GM21447 (cell line): Measurements from ENCODE around the gene RTEL1.
"Not testable (repeated sequence)": the region's sequence is repeated elsewhere in the genome, so short reads cannot be mapped to it uniquely, and the experiment has no call there.

Experiments used
- ATAC-seq: cut with Tn5 transposase; IDR thresholded peaks from one replicate; pipeline ENCODE4 v1.9.1; 2021; ENCODE audit not compliant: unreplicated experiment

RTEL1 gene

DNA sequence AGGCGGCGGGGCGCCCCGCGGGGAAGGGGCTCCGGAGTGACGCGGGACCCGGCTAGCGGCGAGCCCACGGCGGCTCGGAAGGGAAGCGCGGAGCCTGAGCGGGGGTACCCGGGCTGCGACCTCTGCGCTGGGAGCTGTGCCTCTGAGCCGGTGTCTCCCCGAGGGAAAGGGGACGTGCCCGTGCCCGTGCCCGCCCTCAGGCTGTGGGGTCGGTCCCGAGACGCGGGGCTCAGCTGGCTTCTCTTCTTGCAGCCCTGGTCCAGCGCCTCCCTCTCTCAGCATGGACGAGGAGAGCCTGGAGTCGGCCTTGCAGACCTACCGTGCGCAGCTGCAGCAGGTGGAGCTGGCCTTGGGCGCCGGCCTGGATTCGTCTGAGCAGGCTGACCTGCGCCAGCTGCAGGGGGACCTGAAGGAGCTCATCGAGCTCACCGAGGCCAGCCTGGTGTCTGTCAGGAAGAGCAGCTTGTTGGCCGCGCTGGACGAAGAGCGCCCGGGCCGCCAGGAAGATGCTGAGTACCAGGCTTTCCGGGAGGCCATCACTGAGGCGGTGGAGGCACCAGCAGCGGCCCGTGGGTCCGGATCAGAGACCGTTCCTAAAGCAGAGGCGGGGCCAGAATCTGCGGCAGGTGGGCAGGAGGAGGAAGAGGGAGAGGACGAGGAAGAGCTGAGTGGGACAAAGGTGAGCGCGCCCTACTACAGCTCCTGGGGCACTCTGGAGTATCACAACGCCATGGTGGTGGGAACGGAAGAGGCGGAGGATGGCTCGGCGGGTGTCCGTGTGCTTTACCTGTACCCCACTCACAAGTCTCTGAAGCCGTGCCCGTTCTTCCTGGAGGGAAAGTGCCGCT is 50.4 kb downstream of the RTEL1 start:
- ATAC-seq: no peak

DNA sequence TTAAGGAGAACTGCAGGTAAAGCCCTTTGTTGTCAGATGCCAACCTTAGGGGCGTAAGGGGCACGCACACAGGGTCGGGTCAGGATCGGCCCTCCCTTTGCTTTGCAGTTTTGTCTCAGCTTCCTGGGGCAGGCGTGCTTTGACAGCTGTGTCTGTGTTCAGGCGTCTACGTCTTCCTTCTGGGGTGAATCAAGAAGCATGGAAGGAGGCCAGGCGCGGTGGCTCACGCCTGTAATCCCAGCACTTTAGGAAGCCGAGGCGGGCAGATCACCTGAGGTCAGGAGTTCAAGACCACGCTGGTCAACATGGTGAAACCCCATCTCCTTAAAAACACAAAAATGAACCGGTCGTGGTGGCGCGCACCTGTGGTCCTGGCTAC is 51.0 kb downstream of the RTEL1 start:
- no peak for ATAC-seq

DNA sequence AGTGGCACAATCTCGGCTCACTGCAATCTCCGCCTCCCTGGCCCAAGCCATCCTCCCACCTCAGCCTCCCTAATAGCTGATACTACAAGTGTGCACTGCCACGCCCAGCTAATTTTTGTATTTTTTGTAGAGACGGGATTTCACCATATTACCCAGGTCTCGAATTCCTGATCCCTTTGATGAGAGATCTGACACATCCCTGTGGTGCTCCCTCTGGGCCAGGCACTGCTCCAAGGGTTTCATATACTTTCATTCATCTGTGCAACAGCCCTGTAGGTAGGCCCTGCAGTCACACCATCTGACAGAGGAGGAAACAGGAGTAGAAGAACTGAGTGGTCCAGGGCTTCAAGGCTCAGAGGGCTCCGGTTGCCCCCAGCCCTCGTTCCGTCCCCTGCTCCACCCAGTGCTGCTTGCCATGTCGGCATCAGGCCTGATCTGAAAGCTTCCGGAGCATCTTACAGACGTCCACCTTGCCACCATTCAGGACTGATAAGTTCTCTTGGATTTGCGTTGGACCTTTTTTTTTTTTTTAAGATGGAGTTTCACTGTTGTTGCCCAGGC is 53.1 kb downstream of the RTEL1 start:
- ATAC-seq: no peak

DNA sequence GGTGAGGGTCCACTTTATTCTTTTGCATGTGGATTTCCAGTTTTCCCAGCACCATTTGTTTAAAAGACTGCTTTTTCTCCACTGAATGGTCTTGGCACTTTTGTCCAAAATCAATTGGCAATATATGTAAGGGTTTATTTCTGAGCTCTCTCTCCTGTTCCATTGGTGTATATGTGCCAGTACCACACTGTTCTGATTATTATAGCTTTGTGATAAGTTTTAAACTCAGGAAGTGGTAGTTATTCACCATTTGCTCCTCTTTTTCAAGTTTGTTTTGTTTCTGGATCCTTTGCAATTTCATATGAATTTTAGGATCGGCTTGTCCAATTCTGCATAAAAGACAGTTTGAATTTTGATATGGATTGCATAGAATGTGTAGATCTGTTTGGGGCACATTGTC is 54.1 kb downstream of the RTEL1 start:
- ATAC-seq: no peak

DNA sequence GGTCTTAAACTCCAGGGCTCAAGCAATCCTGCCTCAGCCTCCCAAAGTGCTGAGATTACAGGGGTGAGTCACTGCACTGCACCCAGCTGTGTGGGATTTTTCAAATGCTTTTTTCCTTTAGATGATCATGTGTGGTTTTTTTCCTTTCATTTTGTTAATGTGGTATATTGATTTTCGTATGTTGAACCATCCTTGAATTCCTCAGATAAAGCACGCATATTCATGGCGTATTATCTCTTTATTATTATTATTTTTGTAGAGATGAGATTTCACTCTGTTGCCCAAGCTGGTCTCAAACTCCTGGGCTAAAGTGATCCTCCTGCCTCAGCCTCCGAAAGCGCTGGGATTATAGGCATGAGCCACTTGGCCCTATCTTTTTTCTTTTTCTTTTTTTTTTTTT is 56.7 kb downstream of the RTEL1 start:
- ATAC-seq: no peak

DNA sequence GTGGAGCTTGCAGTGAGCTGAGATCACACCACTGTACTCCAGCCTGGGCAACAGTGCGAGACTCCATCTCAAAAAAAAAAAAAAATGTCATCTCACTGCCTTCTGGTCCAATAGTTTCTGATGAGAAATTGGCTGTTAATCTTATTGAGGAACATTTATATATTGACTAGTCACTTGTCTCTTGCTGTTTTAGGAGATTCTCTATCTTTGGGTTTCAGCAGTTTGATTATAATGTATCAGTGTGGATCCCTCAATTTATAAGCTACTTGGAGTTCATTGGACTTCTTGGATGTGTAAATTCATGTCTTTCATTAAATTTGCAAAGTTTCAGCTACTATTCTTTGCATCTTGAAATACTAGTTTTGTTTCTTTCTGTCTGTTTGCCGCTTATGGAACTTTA is 60.9 kb downstream of the RTEL1 start:
- no peak for ATAC-seq

DNA sequence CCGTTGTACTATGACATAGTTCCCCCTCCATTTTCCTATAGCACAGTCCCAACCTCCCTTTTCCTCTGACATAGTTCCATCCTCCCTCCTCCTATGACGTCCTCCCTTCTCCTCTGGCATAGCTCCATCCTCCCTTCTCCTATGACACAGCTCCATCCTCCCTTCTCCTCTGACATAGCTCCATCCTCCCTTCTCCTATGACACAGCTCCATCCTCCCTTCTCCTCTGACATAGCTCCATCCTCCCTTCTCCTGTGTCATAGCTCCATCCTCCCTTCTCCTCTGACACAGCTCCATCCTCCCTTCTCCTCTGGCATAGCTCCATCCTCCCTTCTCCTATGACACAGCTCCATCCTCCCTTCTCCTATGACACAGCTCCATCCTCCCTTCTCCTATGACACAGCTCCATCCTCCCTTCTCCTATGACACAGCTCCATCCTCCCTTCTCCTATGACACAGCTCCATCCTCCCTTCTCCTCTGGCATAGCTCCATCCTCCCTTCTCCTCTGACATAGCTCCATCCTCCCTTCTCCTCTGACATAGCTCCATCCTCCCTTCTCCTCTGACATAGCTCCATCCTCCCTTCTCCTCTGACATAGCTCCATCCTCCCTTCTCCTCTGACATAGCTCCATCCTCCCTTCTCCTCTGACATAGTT is 65.0 kb downstream of the RTEL1 start:
- ATAC-seq: not testable (repeated sequence)

DNA sequence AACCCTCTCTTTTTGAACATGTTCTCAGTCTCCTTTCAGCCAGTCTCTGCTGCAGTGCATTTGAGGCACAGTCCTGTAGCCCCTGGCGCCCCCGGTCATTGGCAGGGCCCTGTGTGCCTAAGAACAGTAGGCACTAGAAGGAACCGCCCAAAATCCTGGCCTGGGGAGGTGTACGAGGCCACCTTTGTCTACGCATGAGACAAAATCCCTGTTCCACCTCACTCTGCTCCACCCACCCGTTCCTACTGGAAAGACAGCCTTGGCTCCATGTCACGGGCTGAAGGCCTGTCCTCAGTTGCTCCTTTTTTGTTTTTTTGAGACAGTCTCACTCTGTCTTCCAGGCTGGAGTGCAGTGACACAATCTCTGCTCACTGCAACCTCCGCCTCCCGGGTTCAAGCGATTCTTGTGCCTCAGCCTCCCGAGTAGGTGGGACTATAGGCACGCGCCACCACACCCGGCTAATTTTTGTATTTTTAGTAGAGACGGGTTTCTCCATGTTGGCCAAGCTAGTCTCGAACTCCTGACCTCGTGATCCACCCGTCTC is 72.1 kb downstream of the RTEL1 start:
- not testable (repeated sequence) for ATAC-seq

DNA sequence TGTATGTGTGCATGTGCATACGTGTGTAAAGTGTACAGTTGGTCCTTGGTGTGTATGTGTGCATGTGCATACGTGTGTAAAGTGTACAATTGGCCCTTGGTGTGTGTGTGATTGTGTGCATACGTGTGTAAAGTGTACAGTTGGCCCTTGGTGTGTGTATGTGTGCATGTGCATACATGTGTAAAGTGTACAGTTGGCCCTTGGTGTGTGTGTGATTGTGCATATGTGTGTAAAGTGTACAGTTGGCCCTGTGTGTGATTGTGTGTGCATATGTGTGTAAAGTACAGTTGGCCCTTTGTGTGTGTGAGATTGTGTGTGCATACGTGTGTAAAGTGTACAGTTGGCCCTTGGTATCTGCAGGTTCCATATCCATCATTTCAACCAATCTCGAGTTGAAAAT is 73.3 kb downstream of the RTEL1 start:
- no peak for ATAC-seq

DNA sequence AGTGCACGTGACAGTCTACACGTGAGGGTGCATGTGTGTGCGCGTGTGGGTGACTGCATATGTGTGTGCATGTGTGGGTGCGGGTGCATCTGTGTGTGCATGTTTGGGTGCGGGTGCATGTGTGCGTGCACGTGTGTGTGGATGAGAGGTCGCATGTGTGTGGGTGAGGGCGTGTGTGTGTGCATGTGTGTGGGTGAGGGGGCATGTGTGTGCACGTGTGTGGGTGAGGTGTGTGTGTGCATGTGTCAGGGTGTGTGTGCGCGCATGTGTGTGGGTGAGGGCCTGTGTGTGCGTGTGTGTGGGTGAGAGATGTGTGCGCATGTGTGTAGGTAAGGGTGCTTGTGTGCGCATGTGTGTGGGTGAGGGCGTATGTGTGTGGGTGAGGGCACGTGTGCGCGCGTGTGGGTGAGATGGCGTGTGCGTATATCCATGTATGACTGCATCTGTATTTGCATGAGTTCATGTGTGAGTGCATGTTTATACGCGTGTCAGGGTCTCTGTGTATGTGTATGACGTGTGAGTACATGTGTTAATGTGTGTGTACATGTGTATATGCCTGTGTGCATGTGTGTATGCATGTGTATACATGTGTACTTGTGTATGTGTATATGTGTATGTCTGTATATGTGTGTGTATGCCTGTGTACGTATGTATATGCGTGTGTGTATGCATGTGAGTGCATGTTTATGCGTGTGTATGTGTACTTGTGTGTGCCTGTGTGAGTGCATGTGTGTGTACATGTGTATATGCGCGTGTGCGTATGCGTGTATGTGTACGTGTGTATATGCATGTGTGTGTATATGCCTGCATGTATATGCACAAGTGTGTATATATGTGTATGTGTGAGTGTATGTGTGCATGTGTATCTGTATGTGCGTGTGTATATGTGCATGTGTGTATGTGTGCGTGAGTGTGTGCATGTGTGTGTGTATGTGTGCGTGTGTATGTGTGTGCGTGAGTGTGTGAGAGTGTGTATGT is 74.3 kb downstream of the RTEL1 start:
- no peak for ATAC-seq

DNA sequence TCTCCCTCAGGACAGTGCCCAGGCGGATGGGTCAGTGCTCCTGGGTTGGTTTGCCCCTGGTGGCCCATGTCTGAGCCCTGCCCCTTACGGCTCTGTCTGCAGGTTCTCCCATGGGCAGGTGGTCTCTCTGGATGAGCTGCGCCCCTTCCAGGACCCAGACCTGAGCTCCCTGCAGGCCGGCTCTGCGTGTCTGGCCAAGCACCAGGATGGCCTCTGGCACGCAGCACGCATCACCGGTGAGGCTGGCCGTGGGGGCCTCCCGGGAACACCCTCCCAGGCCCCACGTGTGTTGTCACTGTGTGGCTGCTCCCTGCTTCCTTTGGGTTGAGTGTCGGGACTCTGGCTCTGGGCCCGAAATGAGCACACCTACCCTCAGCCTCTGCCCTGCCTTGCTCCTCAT is 75.0 kb downstream of the RTEL1 start:
- ATAC-seq: no peak

DNA sequence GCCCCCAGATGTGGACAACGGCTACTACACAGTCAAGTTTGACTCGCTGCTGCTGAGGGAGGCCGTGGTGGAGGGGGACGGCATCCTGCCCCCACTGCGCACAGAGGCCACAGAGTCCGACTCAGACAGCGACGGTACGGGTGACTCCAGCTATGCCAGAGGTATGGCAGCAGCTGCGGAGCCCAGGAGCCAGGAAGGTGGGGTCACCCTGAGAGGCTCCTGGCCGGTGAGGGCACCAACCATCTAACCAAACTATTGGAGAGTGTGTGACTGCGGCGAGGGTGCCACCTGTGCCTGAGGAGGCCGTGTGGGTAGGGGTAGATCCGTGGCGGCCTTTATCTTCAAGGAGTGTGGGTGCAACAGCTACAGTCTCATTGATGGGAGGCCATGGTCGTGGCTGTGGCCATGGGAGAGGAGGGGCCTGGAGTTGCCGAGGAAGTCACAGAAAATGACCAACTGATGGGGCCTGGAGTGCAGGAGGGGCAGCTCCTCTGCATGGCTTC is 75.5 kb downstream of the RTEL1 start:
- no peak for ATAC-seq

DNA sequence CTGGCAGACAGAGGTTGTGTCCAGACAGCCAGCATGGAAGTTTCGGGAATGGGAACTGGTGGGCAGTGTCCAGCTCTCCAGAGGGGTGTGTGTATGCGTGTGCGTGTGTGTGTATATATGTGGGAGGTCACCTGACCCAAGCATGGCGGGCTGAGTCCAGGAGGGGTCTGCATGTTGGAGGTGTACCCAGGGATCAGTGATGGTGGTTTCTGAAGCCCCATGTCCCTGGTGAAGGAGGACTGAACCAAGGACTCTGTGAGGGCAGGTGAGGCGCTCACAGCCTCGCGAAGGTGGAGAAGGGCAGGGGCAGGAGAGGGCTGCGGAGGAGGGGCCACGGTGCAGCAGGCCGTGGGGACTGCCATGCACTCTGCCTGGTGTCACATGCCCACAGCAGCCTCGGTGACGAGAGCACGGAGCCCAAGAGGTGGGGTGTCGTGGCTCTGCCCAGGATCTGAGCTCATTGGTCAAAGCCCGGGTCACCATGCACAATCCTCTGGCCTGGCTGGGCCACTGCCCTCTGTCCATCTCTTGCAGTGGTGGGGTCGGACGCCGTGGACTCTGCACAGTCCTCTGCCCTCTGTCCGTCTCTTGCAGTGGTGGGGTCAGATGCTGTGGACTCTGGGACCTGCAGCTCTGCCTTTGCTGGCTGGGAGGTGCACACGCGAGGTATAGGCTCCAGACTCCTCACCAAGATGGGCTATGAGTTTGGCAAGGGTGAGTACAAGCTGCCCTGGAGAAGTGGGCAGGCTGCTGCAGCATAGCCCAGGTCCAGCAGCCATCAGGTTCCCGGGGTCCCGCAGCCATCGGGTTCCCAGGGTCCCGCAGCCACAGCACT is 76.2 kb downstream of the RTEL1 start:
- no peak for ATAC-seq

DNA sequence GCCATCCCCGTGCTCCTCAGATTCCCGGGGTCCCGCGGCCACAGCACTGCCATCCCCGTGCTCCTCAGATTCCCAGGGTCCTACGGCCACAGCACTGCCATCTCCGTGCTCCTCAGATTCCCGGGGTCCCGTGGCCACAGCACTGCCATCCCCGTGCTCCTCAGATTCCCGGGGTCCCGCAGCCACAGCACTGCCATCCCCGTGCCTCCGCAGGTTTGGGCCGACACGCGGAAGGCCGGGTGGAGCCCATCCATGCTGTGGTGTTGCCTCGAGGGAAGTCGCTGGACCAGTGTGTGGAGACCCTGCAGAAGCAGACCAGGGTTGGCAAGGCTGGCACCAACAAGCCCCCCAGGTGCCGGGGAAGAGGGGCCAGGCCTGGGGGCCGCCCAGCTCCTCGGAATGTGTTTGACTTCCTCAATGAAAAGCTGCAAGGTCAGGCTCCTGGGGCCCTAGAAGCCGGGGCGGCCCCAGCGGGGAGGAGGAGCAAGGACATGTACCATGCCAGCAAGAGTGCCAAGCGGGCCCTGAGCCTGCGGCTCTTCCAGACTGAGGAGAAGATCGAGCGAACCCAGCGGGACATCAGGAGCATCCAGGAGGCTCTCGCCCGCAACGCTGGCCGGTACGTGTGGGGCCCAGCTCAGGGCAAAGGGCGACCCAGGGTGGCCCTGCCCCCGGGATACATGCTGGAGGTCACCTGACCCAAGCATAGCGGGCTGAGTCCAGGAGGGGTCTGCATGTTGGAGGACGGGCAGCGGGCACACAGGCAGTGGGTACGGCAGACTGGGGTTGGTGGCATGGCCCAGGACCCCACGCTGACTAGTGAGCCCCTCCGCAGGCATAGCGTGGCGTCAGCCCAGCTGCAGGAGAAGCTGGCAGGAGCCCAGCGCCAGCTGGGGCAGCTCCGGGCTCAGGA is 77.1 kb downstream of the RTEL1 start:
- no peak for ATAC-seq

DNA sequence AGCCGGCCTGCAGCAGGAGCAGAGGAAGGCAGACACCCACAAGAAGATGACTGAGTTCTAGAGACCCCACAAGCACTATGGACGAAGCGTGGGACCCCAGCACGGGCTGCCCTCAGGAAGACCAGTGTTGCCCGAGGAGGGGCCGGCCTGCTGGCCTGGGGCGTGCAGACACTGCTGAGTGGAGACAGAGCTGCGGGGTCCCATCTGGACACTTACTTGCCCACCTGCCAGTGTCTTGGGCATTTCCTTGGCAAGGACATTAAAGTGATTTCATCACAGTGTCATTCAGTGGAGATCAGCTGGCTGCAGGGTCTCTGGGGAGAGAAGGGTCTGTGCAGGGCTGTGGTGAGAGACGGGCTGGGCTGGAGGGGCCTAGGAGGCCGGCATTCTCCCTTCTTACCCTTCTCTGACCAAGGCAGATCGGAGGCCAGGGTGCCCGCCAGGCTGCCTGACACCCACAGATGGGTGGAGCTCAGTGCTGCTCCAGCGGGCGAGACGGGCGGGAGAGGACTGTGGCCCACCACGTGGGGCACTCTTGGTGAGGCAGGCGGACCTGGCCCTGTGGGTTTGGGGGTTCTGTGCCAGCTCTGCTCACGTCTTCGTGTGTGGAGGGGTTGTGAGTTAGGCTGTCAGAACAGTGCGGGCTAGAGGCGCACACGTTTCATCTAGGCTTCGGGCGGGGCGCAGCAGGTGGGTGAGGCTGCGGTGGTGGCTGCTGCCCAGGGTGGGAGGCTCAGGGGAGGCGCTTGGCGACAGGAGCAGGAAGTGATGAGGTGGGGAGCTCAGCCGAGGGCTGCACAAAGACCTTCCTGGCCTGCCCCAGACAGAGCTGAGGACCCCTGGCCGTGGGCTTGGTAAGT is 78.0 kb downstream of the RTEL1 start, which contains the start of gene LIME1:
Gene LIME1, plus strand, starts transcription at position 806 of the 860 bp plus-strand sequence. CDS start 886 bp downstream, outside the sequence.
- no peak for ATAC-seq

DNA sequence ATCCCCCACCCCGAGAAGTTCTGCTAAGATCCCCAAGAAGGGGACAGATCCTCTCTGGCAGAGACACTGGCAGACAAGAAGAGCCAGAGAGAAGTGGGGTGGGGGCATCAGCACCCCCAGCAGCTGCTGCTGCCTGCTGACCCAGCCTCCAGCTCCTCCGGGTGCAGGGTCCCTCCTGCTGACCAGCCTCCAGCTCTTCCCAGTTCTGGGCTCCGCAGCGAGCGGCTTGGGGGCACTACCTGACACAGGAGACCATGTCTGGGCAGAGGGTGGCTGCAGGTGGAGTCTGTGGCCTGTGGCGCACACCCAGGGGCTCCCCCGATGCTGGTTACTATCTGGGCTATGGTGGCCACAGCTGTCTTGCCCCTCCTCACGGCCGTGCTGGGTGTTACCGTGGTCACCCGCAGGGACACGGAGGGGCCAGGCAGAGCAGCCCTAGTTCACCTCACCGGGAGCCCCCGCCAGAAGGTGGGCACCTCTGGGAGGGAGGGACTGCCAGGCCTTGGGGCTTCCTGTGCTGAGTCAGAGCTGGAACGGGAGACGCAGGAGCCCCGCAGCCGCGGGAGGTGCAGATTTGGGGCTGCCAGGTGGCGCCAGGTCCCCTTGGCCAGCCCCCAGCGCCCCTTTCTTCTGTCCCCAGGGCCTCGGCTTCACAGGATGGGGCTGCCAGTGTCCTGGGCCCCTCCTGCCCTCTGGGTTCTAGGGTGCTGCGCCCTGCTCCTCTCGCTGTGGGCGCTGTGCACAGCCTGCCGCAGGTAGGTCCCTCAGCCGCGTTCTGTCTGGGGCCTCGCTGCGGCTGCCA is 79.0 kb downstream of the RTEL1 start:
- ATAC-seq: no peak

DNA sequence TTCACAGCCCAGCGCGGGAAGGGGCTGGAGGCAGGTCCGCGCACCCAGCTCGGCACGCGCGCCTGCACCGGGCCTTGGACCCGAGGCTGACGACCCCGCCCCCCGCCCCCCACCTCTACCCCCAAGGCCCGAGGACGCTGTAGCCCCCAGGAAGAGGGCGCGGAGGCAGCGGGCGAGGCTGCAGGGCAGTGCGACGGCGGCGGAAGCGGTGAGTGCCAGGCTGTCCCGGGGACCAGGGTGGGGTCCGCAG is 79.5 kb downstream of the RTEL1 start:
- no peak for ATAC-seq
